Common myeloid progenitor, CD34-positive (primary cell): ENCODE measurements around the gene EEF1AKMT1.

Source experiments
- CTCF ChIA-PET: fragments of 350-600 bp; sonication (Branson Sonifier 250); formaldehyde crosslinking; loops from one replicate; lab custom pipeline; 2021; ENCODE audit warnings: antibody characterized with exemption; lab: Charles Lee
- POLR2A ChIA-PET: fragments of 350-600 bp; sonication (Branson Sonifier 250); formaldehyde crosslinking; loops from one replicate; lab custom pipeline; 2021; ENCODE audit warnings: antibody characterized with exemption; lab: Charles Lee
- DNase-seq, 3 donors: peaks; one replicate each; pipeline versions ENCODE4 v3.0.0 to v3.0.0-alpha.2; 2013
- H3K27ac ChIP-seq, 2 experiments: 1 replicate in 1 of 2; 2 replicates in 1 of 2; pipeline ENCODE4 v1.7.0; 2013; ENCODE audit warnings: inconsistent platforms in 2 of 2, low read length in 2 of 2, mild to moderate bottlenecking in 2 of 2, low read depth in 1 of 2, moderate library complexity in 1 of 2; ENCODE audit not compliant: severe bottlenecking in 2 of 2, insufficient read depth in 1 of 2, poor library complexity in 1 of 2
- H3K27me3 ChIP-seq, 5 experiments: replicated peaks in 2 of 5; 1 replicate in 3 of 5; 2 replicates in 2 of 5; pipeline versions ENCODE4 v1.6.1 to v1.7.0; 2013; ENCODE audit warnings: low read length in 4 of 5, mild to moderate bottlenecking in 2 of 5, moderate library complexity in 2 of 5, inconsistent platforms in 1 of 5; ENCODE audit not compliant: insufficient read depth in 5 of 5, control insufficient read depth in 4 of 5
- H3K36me3 ChIP-seq, 4 experiments: 1 replicate in 2 of 4; 2 replicates in 2 of 4; pipeline versions ENCODE4 v1.6.1 to v1.7.0; 2013; ENCODE audit warnings: low read length in 3 of 4, control low read depth in 1 of 4, mild to moderate bottlenecking in 1 of 4; ENCODE audit not compliant: control insufficient read depth in 4 of 4, insufficient read depth in 4 of 4
- H3K4me1 ChIP-seq, 4 experiments: 1 replicate in 3 of 4; 2 replicates in 1 of 4; pipeline versions ENCODE4 v1.6.1 to v1.7.1; 2013; ENCODE audit warnings: low read length in 3 of 4, mild to moderate bottlenecking in 3 of 4, control low read depth in 1 of 4, inconsistent platforms in 1 of 4, moderate library complexity in 1 of 4; ENCODE audit not compliant: control insufficient read depth in 4 of 4, insufficient read depth in 4 of 4; ENCODE audit errors: control extremely low read depth in 1 of 4
- H3K4me3 ChIP-seq, 7 experiments: 1 replicate in 4 of 7; 2 replicates in 3 of 7; pipeline versions ENCODE4 v1.5.1 to v1.7.0; 2013; ENCODE audit warnings: mild to moderate bottlenecking in 7 of 7, low read length in 6 of 7, moderate library complexity in 6 of 7, inconsistent platforms in 2 of 7, low read depth in 2 of 7, control low read depth in 1 of 7; ENCODE audit not compliant: insufficient read depth in 4 of 7, control insufficient read depth in 1 of 7; ENCODE audit errors: extremely low read depth in 1 of 7
- H3K9me3 ChIP-seq, 5 experiments: 1 replicate in 4 of 5; 2 replicates in 1 of 5; pipeline versions ENCODE4 v1.6.1 to v1.7.1; 2013; ENCODE audit warnings: low read length in 4 of 5, mild to moderate bottlenecking in 2 of 5, inconsistent platforms in 1 of 5, low read depth in 1 of 5, moderate library complexity in 1 of 5; ENCODE audit not compliant: control insufficient read depth in 4 of 5, insufficient read depth in 2 of 5; ENCODE audit errors: control extremely low read depth in 1 of 5
- WGBS: methylation state at CpG from one replicate; pipeline ENCODE4 v1.1.5; 2013; ENCODE audit not compliant: insufficient coverage; 5-methylcytosine and 5-hydroxymethylcytosine counted together

Gene EEF1AKMT1

GRCh38 chr13:20721454-20722357, 52.1 kb downstream of the EEF1AKMT1 start:
- Histone ChIP-seq H3K4me1 (peaks cover 0 to 13% (median 7%) of the 10 kb centered on the region in 4 experiments), H3K27me3 (peaks cover 0 to 23% (median 7%) of the 10 kb centered on the region in 5 experiments), H3K36me3 (no peaks in the 10 kb centered on the region), H3K27ac (no peak overlapping the region), H3K9me3 (peaks cover 0 to 2% (median 0%) of the 10 kb centered on the region in 5 experiments), H3K4me3 (peak overlapping the region; percentile 17 to 79 (median 55))
- 19% methylated on average over 65 of the region's 81 CpGs for WGBS
- POLR2A ChIA-PET: no interaction called here
- CTCF ChIA-PET: interaction anchor here (1.0 to 3.5 kb wide), 5 partner anchors 7 to 205 kb away, joined by 3 to 24 read pairs (median 3); no protein-coding TSS in a partner anchor
- DNase-seq: peak; percentile 48 to 84 (median 75)

DNA sequence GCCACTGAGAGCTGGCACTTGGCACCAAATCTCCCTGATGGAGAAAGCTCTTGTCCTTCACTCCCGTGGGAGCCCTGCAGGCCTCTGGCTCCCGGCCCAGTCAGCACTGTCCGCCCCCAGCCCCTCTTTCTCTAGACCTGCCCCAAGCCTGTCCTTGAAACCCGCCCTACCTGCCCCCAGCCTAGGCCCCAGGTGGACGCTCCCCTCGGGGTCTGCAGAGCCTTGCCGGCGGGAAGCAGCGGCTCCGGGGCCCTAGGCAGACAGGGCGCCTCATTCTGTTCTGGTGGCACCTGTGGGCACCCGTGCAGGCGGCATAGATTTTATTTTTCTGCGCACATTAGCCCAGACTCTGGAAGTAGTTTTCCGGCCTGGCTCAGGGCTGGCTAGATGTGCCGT, 52.7 kb downstream of the EEF1AKMT1 start:
- POLR2A ChIA-PET: no interaction called here
- 94% methylated on average over 15 of the region's 16 CpGs for WGBS

GRCh38 chr13:20720499-20720898, 53.3 kb downstream of the EEF1AKMT1 start:
- no peaks in the 10 kb centered on the region for H3K36me3 ChIP-seq
- H3K4me1 ChIP-seq: peaks cover 0 to 13% (median 7%) of the 10 kb centered on the region in 4 experiments
- H3K4me3 ChIP-seq: no peak overlapping the region
- peaks cover 0 to 2% (median 0%) of the 10 kb centered on the region in 5 experiments for H3K9me3 ChIP-seq
- no peak overlapping the region for H3K27ac ChIP-seq
- POLR2A ChIA-PET: no interaction called here
- CTCF ChIA-PET: no interaction called here
- peaks cover 0 to 23% (median 7%) of the 10 kb centered on the region in 5 experiments for H3K27me3 ChIP-seq
- DNase-seq: no peak
- 86% methylated on average over 10 of the region's 11 CpGs for WGBS

More for the DNA sequence above, 52.7 kb downstream of the EEF1AKMT1 start:
- no peaks in the 10 kb centered on the region for H3K36me3 ChIP-seq
- peaks cover 0 to 2% (median 0%) of the 10 kb centered on the region in 5 experiments for H3K9me3 ChIP-seq
- H3K27me3 ChIP-seq: peaks cover 0 to 23% (median 7%) of the 10 kb centered on the region in 5 experiments
- H3K4me1 ChIP-seq: peaks cover 0 to 13% (median 7%) of the 10 kb centered on the region in 4 experiments
- no peak for DNase-seq
- peak overlapping the region in 3 of 7 experiments; percentile 72 to 79 (median 73) for H3K4me3 ChIP-seq
- no peak overlapping the region for H3K27ac ChIP-seq
- CTCF ChIA-PET: interaction anchor here (3.5 kb wide), 1 partner anchor 10 kb away, joined by 24 read pairs; no protein-coding TSS in a partner anchor

DNA sequence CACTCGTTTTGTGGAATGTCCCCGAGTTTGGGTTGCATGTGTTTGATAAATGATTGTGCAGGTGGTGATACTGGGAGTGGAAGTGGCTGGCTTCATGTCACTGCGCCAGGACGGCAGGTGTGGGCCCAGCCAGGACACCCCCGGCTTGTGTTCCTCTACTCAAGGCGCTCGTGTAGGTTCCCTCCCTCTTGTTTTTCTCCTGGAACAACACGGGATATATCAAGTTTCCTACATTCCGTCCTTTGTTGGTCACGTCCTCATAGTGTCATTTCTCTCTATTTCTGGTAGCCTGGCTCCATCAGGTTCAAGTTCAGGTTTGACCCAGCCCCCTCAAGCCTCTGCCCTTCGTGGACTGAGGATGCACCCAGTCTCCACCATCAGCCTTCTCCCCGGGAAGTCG, 54.0 kb downstream of the EEF1AKMT1 start:
- CTCF ChIA-PET: no interaction called here
- no peak overlapping the region for H3K4me3 ChIP-seq
- H3K4me1 ChIP-seq: peaks cover 0 to 18% (median 7%) of the 10 kb centered on the region in 4 experiments
- 96% methylated on average over 11 of the region's 13 CpGs for WGBS
- POLR2A ChIA-PET: no interaction called here
- no peak for DNase-seq
- H3K36me3 ChIP-seq: no peaks in the 10 kb centered on the region
- H3K27ac ChIP-seq: no peak overlapping the region
- H3K9me3 ChIP-seq: peaks cover 0 to 2% (median 0%) of the 10 kb centered on the region in 5 experiments
- peaks cover 0 to 23% (median 7%) of the 10 kb centered on the region in 5 experiments for H3K27me3 ChIP-seq

DNA sequence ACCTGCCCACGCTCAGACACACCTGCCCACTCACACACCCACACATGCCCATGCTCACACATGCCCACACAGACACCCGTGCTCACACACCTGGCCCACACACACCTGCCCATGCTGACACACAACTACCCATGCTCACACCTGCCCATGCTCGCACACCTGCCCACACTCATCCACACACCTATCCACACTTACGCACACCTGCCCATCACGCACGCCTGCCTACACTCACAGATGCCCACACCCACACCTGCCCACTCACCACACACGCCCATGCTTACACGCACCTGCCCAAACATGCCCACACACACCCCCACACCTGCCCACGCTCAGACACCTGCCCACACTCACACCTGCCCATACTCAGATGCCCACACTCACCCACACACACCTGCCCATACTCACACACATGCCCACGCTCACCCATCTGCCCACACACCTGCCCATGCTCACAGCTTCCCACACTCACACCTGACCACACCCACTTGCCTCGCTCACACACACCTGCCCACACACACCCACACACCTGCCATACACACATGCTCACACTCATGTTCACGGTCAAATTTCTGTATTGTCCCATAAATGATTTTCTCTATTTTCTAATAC, 54.7 kb downstream of the EEF1AKMT1 start:
- CTCF ChIA-PET: no interaction called here
- POLR2A ChIA-PET: no interaction called here
- Histone ChIP-seq H3K9me3 (peaks cover 0 to 2% (median 0%) of the 10 kb centered on the region in 5 experiments), H3K4me1 (peaks cover 0 to 25% (median 8%) of the 10 kb centered on the region in 4 experiments), H3K27me3 (peaks cover 0 to 23% (median 7%) of the 10 kb centered on the region in 5 experiments), H3K4me3 (no peak overlapping the region), H3K27ac (no peak overlapping the region), H3K36me3 (no peaks in the 10 kb centered on the region)
- DNase-seq: no peak
- 91% methylated on average over 11 of the region's 12 CpGs for whole genome bisulfite sequencing

- peaks cover 0 to 23% (median 7%) of the 10 kb centered on the region in 5 experiments for H3K27me3 ChIP-seq
- no peaks in the 10 kb centered on the region for H3K36me3 ChIP-seq
- peaks cover 0 to 26% (median 8%) of the 10 kb centered on the region in 4 experiments for H3K4me1 ChIP-seq
- ChIA-PET CTCF (interaction anchor here (0.6 to 1.2 kb wide), 3 partner anchors 11 to 231 kb away, joined by 3 read pairs; no protein-coding TSS in a partner anchor), POLR2A (no interaction called here)
- no peak for DNase-seq
- H3K27ac ChIP-seq: no peak overlapping the region
- no peak overlapping the region for H3K4me3 ChIP-seq
- H3K9me3 ChIP-seq: peaks cover 0 to 2% (median 0%) of the 10 kb centered on the region in 5 experiments
- WGBS: 93% methylated on average over 34 of the region's 44 CpGs
Observed at GRCh38 chr13:20717581-20718542, 55.9 kb downstream of the EEF1AKMT1 start.
